Suppressor macrophage treated with lipopolysaccharide for 4 hours (primary cell): ENCODE measurements around the gene OR4E1.
"Not testable (repeated sequence)": the region's sequence is repeated elsewhere in the genome, so short reads cannot be mapped to it uniquely, and the experiment has no call there.

ENCODE experiments used
- DNase-seq: peaks from one replicate; pipeline ENCODE4 v3.0.0-alpha.2; 2020

The OR4E1 gene

DNA sequence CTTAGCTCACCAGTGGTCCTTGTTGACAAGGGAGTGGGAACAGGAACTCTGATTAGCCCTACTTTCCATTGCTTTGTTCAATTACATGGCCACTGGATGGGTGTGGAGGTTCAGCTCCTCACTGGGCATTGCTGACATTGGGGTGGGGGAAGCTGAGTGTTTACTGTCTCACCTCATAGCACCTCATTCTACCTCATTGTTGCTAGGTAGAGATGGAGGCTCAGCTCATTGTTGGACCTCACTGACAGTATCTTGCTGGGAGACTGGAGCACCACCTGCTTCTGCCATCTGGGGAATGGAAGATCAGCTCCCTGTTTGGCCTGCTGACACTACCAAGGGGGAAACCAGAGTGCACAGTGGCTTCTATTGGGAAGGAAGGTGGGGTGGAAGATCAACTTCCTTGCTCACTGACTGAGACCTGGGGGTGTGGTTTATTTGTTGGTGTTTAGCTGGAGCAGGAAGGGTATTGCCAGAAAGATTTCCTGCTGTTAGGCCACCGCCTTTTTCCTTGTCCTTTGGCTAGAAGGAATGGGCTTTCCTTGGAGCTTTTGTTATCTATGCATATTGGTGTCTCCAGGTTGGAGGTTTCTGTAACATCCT, 21.3 kb downstream of the OR4E1 start:
- no peak for DNase-seq

DNA sequence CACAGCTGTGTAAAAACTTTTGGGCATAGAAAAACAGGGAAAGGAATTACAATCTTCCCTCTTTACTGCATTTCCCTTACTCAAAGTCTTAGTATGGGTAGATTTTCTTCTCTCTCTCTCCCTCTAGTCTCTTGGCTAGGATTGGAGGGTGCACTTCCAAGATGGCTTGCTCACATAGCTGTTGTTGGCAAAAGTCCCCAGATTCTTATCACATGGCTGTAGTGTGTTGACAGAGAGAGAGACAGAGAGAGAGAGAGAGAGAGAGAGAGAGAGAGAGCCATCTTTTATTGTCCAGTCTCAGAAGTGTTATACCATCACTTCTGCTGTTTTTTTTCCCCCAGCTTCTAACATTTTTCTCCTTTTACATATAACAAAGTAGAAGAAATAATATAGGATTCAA, 26.2 kb downstream of the OR4E1 start:
- no peak for DNase-seq

DNA sequence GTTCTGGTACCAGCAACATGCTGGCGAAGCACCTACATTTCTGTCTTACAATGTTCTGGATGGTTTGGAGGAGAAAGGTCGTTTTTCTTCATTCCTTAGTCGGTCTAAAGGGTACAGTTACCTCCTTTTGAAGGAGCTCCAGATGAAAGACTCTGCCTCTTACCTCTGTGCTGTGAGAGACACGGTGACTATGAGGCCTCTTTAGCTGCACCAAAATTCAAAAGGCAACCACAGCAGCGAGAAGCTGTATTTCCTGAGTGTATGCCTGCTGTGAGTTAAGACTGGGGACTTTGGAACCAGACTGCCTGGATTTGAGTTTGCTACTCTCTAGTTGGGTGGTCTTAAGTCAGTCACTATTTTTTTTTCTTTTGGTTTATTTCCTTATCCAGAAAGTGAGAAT, 30.2 kb downstream of the OR4E1 start:
- no peak for DNase-seq

DNA sequence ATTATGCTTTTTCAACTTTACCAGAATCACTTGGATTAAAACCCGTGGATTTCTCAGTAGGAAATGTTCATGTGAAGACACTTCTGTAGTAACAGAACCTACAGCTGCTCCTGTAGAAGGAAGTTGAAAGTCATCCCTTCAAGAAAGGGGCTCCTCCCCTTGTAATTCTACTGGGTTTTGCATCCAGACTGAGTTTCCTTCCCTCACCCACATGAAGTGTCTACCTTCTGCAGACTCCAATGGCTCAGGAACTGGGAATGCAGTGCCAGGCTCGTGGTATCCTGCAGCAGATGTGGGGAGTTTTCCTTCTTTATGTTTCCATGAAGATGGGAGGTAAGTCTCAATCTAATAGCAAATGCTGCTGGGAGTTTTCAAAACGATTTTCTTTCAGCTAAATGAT, 30.9 kb downstream of the OR4E1 start:
- DNase-seq = no peak

DNA sequence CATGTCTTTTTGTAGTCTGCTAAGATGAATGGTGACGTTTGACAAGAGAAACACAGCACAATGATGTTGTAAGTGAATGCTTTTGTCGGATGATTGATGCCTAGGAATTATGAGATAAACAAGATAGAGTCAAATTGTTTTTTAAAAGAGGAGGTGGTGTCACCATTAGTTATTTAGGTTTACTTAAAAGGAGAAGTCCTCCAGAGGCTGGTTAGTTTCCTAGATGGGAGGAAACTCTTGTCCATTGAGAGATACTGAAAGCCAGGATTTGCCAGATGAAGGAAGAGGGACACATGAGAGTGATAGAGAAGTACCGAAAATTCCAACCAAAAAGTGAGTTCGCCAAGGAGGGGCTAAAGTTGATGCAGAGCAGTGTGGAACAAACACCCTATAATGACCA, 38.8 kb downstream of the OR4E1 start, which contains the start of gene OR10G2:
TSS of gene OR10G2 (minus strand) at position 101 of the 400 bp plus-strand sequence. CDS start at position 3, 98 bp downstream.
- no peak for DNase-seq

DNA sequence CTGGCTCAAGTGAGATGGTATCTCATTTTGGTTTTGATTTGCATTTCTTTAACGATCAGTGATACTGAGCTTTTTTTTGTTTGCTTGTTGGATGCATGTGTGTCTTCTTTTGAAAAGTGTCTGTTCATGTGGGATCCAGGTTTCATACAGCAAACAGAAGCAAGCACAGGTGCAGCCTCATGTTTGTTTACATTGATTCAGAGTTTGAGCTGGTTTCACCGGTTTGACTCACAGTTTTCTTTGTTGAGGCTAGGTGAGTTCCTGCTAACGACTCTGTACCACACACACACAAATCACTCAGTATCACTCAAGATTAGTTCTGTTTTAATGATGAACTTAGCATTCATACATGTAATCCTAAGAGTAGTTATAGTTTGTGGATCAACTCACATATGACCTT, 42.5 kb downstream of the OR4E1 start:
- no peak for DNase-seq

DNA sequence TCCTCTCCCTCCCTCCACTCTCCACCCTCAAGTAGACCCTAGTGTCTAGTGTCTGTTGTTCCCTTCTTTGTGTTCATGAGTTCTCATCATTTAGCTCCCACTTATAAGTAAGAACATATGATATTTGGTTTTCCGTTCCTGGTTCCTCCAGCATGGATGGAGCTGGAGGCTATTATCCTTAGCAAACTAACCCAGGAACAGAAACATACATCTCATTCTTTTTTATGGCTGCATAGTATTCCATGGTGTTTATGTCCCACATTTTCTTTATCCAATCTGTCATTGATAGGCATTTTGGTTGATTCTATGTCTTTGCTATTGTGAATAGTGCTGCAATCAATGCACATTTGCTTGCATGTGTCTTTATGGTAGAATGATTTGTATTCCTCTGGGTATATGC, 43.1 kb downstream of the OR4E1 start:
- DNase-seq = not testable (repeated sequence)

DNA sequence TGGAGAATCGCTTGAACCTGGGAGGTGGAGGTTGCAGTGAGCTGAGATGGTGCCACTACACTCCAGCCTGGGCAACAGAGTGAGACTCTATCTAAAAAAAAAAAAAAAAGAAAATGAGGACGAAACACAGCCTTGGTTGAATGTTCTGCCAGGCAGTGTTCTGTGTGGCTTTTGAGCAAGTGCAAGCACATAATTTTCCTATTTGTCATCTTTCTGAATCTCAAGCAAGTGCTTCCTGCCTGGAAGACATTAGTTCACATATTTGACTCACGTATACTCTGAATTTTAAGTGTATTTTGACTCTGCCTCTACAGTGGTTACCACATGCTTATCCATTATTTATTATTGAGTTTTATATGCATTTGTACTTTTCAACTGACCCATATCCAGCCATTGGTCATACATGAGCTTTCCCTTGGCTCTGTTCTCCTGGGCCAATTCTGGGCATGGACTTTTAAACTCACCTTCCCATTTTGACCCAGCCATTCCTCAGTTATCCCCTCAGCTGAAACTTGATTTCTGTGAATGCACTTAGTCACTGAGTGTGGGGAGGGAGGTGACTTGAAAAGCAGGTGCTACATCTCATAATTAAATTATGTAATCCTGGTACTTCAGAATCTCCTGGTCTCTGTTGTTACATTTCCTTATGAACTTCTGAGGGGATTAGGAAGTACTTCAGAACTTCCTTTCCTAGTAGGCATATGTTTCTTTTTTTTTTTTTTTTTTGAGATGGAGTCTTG, 47.0 kb downstream of the OR4E1 start:
- no peak for DNase-seq
